Measurements from ENCODE around the gene SMURF2.

SMURF2 gene

DNA sequence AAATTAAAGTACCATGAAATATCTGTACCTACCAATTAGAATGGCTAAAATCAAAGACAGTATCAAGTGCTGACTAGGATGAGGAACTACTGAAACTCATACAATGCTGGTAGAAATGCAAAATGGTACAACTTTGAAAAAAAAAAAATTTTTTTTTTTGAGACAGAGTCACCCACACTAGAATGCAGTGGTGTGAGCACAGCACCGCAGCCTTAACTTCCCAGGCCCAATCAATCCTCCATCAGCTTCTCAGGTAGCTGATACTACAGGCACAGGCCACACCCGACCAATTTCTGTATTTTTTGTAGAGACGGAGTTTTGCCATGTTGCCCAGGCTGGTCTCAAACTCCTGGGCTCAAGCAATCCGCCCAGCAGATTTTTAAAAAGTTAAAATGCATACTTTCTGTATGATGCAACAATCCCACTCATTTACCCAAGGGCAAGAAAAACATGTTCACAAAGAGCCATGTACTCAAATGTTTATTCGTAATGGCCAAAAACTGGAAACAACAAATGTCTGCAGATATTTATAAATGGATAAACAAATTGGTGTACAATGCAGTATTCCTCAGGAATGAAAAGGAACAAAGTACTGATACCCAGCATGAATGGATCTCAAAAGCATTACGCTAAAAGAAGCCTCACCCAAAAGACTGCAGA, 8.7 kb downstream of the SMURF2 start:
- TF ChIP-seq, protein P1, sequence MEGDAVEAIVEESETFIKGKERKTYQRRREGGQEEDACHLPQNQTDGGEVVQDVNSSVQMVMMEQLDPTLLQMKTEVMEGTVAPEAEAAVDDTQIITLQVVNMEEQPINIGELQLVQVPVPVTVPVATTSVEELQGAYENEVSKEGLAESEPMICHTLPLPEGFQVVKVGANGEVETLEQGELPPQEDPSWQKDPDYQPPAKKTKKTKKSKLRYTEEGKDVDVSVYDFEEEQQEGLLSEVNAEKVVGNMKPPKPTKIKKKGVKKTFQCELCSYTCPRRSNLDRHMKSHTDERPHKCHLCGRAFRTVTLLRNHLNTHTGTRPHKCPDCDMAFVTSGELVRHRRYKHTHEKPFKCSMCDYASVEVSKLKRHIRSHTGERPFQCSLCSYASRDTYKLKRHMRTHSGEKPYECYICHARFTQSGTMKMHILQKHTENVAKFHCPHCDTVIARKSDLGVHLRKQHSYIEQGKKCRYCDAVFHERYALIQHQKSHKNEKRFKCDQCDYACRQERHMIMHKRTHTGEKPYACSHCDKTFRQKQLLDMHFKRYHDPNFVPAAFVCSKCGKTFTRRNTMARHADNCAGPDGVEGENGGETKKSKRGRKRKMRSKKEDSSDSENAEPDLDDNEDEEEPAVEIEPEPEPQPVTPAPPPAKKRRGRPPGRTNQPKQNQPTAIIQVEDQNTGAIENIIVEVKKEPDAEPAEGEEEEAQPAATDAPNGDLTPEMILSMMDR (IDR thresholded peaks at IDR 0.05; ENCODE audit: low read depth, low read length): no peak
- no peak for DNase-seq (ENCODE audit: extremely low read depth, low read depth)

DNA sequence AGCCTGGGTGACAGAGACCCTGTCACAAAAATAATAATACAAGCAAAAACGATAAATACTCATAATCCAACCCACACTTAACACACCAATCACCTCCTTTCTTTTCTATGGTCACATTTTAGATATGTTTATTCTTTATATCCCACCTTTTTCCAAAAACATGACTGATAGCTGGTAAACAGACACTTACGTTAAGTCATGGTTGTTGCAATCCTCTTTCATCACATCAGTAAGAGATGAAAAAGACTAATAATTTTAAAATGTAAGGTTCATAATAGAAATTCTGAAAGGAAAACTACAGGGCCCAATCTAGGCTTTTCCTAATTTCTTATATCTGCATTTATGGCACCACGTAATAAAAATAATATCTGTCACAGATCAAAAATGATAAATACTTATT, 10.2 kb downstream of the SMURF2 start:
- TF ChIP-seq, protein P1 (IDR thresholded peaks at IDR 0.05; ENCODE audit: low read depth, low read length): no peak
- no peak for DNase-seq (ENCODE audit: extremely low read depth, low read depth)

DNA sequence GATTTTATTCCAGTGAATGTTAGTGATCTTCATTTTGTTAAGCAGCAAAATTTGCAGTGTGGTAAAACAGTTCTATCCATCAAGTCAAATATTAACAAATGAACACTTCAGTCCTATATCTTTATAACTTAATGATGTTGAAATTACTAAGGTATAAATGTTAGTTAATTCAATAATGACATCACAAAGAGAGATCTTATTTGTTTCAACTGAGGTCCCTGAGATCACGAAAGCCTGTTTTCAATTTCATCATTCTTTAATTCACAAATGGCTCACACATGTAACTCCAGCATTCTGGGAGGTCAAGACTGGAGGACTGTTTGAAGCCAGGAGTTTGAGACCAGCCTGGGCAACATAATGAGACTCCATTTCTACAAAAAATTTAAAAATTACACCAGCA, 13.9 kb downstream of the SMURF2 start:
- DNase-seq (ENCODE audit: extremely low read depth, low read depth): no peak
- TF ChIP-seq, protein P1 (IDR thresholded peaks at IDR 0.05; ENCODE audit: low read depth, low read length): no peak

DNA sequence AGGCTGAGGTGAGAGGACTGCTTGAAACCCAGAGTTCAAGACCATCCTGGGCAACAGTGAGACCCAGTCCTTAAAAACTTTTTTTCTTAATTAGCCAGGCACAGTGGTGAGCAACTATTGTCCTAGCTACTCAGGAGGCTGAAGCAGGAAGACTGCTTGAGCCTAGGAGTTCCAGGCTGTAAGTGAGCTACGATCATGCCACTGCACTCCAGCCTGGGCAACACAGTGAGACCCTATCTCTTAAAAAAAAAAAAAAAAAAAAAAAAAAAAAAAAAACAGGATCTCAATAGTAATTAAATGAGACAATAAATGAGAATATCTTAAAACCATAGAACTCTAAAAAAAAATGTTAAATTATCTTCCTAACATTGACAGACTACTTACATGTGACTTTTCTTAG, 14.3 kb downstream of the SMURF2 start:
- no peak for DNase-seq (ENCODE audit: extremely low read depth, low read depth)

DNA sequence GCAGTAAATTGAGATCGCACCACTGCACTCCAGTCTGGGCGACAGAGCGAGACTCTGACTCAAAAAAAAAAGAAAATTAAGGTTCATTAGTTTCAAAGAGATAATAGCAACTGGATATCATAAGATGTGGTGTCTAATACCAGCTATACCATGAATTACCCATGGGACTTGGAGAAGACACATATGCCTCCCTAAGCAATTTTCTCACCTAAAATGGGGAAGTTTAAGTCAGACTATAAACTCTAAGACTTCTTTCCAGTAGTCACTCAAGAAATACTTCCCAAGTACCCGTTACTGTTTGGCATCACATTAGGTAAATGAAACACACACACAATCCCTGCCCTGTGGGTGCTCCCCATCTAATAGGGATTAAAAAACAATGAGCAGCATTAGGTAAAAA, 22.6 kb downstream of the SMURF2 start:
- no peak for DNase-seq (ENCODE audit: extremely low read depth, low read depth)
- TF ChIP-seq, protein P1 (IDR thresholded peaks at IDR 0.05; ENCODE audit: low read depth, low read length): no peak

More for the DNA sequence above, 14.3 kb downstream of the SMURF2 start:
- TF ChIP-seq, protein P1 (IDR thresholded peaks at IDR 0.05; ENCODE audit: low read depth, low read length): no peak

DNA sequence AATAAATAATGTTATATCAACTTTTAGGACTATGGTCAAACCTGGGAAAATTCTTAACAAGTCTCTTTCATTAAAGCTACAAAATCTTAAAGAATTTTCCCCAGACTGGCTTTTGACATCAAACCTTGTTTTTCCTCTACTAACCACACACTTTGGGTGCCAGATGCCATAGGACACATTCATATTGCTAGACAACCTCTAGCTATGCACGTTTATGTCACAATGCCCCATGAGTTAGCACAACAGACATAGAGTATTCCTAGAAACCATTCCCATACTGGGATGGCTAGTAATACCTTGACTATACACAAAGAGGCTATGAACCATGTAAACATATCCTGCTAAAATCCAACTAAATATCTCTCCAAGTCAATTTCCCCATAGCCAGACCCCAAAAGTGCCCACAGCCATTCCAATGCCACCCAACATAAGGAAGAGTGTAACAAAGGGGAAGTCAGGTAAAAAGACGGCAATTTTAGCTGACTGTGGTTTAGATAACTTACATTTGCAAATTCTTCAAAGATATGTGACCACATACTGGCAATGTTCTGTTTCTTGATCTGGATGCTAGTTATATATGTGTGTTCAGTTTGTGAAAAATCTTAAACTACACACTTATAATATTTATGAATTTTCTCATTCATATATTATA, 23.4 kb downstream of the SMURF2 start:
- no peak for DNase-seq (ENCODE audit: extremely low read depth, low read depth)
- TF ChIP-seq, protein P1 (IDR thresholded peaks at IDR 0.05; ENCODE audit: low read depth, low read length): no peak

DNA sequence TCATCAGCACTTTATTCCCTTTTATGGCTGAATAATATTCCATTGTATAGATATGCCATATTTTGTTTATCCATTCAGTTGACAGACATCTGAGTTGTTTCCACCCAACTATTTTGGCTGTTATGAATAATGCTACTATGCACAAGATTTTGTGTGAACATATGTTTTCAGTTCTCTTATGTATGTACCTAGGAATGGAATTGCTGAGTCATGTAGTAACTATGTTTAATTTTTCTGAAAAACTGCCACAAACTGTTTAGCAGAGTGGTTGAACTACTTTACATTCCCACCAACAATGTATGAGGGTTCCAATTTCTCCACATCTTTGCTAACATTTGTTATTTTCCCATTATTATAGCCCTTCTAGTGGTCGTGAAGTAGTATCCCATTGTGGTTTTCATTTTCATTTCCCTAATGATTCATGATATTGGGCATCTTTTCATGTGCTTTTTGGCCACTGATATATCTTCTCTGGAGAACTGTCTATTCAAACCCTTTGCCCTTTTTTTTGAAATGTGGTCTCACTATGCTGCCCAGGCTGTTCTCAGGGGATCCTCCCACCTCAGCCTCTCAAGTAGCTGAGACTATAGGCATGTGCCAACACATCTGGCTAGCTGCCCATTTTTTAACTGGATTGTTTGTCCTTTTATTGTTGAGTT, 26.3 kb downstream of the SMURF2 start:
- DNase-seq (ENCODE audit: extremely low read depth, low read depth): peak; percentile 56
- TF ChIP-seq, protein P1 (IDR thresholded peaks at IDR 0.05; ENCODE audit: low read depth, low read length): no peak; the same call in 1 of the 2 replicates

Measured in AG09319 (cell line).